ENCODE data around the gene TFAM.

DNA sequence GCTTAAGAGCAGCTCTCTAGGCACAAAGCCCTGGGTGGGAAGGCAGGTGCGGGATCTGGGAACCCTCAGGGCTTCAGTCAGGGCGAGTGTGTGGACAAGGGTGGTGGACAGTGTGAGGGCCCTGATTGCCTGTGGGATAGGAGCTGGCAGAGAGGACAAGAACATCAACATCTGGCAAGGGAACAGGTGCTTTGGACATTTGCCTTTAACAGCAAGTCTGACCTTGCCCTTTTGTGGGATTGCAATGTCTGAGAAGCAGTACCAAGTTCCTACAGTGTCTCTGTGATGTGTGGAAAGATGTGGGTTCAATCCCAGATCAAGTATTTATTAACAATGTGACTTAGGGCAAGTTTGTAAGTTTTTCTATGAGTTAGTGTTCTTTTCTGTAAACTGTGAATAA lies 46.7 kb downstream of the TFAM start:
- TF ChIP-seq, protein P1, sequence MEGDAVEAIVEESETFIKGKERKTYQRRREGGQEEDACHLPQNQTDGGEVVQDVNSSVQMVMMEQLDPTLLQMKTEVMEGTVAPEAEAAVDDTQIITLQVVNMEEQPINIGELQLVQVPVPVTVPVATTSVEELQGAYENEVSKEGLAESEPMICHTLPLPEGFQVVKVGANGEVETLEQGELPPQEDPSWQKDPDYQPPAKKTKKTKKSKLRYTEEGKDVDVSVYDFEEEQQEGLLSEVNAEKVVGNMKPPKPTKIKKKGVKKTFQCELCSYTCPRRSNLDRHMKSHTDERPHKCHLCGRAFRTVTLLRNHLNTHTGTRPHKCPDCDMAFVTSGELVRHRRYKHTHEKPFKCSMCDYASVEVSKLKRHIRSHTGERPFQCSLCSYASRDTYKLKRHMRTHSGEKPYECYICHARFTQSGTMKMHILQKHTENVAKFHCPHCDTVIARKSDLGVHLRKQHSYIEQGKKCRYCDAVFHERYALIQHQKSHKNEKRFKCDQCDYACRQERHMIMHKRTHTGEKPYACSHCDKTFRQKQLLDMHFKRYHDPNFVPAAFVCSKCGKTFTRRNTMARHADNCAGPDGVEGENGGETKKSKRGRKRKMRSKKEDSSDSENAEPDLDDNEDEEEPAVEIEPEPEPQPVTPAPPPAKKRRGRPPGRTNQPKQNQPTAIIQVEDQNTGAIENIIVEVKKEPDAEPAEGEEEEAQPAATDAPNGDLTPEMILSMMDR (IDR thresholded peaks at IDR 0.05): no peak
- no peak for TF ChIP-seq POLR2A (IDR thresholded peaks at IDR 0.05)

Data from uterus (tissue), 2 donors.